Fibroblast of villous mesenchyme (primary cell): ENCODE data around the gene DNAJC4. TPM values are rescaled to one million over a fixed set of nuclear protein-coding genes. Genes with fewer than 3 reads are reported as not detected.
A peak's percentile ranks its signal among the peaks of the same experiment; 100 is the strongest.

Source experiments
- DNase-seq: peaks from one replicate; pipeline ENCODE4 v3.0.0-alpha.2; 2010; ENCODE audit warnings: low read depth
- H3K4me3 ChIP-seq: 2 replicates; pipeline ENCODE4 v1.5.1; 2011; ENCODE audit warnings: low read depth, mild to moderate bottlenecking, low read length
- total RNA-seq: library from RNA; depleted of rRNA; stranded (reverse); fragments of >200 nt; gene quantifications from 2 replicates; pipeline ENCODE4 v1.2.3, GENCODE V29; 2012
- TF ChIP-seq, protein P1 (sequence below): IDR thresholded peaks from 2 replicates; pipeline ENCODE4 v1.5.1; 2012; ENCODE audit warnings: low read depth, mild to moderate bottlenecking, low read length; ENCODE audit not compliant: insufficient read depth

DNAJC4 gene
- total RNA-seq, 1 donor, result 6.5 TPM

DNA sequence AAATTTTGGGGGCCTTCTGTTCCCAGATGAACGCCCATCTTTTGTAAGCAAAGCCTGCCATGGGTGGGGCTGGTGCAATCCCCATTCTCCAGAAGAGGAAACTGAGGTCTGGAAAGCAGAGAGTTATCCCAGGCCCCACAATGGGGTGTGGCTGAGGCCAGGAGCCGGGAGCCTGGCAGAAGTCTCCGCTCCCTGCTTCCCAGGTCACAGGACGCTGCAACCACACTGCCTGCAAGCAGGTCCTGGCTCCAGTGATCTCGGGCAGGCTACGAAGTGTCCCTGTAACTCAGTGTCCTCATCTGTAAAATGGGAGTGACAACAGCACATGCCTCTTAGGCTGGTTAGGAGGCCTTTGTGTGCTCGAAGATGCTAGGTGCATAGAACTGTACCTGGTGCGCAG, 22.7 kb downstream of the DNAJC4 start:
- peak overlapping the region; percentile 84 for H3K4me3 ChIP-seq
- no peak for DNase-seq
- TF ChIP-seq, protein P1, sequence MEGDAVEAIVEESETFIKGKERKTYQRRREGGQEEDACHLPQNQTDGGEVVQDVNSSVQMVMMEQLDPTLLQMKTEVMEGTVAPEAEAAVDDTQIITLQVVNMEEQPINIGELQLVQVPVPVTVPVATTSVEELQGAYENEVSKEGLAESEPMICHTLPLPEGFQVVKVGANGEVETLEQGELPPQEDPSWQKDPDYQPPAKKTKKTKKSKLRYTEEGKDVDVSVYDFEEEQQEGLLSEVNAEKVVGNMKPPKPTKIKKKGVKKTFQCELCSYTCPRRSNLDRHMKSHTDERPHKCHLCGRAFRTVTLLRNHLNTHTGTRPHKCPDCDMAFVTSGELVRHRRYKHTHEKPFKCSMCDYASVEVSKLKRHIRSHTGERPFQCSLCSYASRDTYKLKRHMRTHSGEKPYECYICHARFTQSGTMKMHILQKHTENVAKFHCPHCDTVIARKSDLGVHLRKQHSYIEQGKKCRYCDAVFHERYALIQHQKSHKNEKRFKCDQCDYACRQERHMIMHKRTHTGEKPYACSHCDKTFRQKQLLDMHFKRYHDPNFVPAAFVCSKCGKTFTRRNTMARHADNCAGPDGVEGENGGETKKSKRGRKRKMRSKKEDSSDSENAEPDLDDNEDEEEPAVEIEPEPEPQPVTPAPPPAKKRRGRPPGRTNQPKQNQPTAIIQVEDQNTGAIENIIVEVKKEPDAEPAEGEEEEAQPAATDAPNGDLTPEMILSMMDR, result no peak

DNA sequence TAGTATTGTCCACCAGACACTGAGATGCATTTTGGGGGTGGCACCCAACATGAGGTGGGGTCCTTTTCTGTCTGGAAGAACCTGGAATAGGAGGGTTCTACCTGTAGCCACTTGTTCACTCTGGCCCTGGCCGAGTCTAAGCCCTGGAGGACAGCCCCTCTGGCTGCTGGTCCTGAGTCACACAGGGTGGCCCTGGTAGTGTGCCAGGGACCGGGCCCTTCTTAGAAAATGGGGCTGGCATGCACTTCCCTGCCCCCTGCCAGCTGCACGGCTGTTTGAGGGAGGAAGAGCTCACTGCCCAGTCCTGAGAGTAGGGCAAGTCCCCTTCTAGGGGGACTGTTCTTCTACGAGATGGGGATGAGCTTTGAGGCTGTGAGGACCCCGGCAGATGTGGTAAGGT, 23.1 kb downstream of the DNAJC4 start:
- TF ChIP-seq, protein P1, result no peak

DNA sequence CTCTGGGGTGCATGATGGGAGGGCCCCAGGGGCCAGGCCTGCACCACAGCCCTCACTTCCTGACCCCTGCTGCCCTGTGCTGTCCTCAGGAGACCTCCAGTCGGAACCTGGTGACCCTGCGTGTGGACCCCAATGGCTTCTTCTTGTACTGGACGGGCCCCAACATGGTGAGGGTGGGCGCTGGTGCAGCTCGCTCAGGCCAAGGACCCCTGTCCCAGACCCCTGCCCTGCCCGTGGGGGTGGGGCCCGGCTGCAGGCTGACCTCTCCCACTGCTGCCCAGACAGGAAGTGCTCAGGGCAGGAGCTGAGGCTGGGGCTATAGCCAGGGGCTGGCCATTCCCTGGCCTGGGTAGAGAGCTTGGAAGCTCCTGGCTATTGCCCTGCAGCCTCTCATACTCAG, 24.0 kb downstream of the DNAJC4 start:
- DNase-seq, result no peak
- no peak overlapping the region for H3K4me3 ChIP-seq
- TF ChIP-seq, protein P1, result no peak

More for the DNA sequence above, 23.1 kb downstream of the DNAJC4 start:
- no peak for DNase-seq
- no peak overlapping the region for H3K4me3 ChIP-seq

DNA sequence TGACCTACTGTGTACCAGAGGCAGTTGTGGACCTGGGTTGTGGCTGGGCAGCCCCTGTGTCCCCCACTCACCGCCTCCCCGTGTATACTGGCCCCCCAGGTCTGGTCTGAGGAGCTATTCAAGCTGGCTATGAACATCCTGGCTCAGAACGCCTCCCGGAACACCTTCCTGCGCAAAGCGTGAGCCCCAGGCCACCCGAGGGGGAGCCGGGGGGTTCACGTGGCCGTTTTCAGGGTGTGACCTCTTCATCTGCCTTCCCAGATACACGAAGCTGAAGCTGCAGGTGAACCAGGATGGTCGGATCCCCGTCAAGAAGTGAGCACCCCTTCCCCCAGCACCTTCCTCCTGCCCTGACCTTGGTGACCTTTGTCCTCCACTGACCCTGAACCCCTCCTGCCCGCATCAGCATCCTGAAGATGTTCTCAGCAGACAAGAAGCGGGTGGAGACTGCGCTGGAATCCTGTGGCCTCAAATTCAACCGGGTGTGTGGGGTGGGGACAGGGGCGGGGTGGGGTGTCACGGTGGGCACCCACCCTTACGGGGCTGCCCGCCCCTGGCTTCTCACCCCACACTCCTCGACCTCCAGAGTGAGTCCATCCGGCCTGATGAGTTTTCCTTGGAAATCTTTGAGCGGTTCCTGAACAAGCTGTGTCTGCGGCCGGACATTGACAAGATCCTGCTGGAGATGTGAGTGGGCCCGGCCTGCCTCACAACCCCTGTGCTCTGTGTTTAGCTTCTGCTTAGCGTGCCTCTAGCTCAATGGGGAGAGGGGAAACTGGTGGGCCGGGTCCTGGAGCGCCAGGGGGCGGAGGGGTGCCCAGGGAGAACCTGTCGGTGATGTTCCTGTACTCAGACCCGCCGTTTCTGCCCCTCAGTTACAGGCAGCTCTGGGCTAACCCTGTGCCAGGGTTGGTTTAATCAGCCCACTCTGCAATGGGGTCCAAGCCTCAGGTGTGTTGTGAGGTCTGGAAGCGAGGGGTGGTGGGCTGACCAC, 25.1 kb downstream of the DNAJC4 start:
- TF ChIP-seq, protein P1, result no peak
- no peak for DNase-seq

DNA sequence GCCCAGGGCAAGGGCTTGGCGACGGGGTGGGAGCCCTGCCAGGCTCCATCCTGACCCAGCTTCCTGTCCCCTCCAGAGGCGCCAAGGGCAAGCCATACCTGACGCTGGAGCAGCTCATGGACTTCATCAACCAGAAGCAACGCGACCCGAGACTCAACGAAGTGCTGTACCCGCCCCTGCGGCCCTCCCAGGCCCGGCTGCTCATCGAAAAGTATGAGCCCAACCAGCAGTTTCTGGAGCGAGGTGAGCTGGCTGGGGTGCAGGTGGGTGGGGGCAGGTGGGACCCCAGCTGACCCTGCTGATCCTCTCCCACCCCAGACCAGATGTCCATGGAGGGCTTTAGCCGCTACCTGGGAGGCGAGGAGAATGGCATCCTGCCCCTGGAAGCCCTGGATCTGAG, 26.0 kb downstream of the DNAJC4 start:
- no peak for DNase-seq
- H3K4me3 ChIP-seq, result no peak overlapping the region
- TF ChIP-seq, protein P1, result no peak

More for the DNA sequence above, 25.1 kb downstream of the DNAJC4 start:
- H3K4me3 ChIP-seq, result no peak overlapping the region

DNA sequence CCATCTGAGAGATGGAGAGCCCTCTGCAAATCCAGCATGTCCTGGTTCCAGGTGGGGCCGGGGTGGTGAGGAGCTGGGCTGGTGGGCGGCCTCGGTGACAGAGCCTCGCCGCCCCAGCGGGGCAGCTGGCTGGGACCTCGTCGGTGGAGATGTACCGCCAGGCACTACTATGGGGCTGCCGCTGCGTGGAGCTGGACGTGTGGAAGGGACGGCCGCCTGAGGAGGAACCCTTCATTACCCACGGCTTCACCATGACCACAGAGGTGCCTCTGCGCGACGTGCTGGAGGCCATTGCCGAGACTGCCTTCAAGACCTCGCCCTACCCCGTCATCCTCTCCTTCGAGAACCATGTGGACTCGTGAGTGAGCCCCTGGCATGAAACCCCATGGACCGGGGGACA, 28.0 kb downstream of the DNAJC4 start:
- no peak for DNase-seq
- TF ChIP-seq, protein P1, result no peak

More for the DNA sequence above, 28.0 kb downstream of the DNAJC4 start:
- H3K4me3 ChIP-seq, result no peak overlapping the region
